Measurements from ENCODE around the gene DOCK4. TPM values are rescaled to one million over a fixed set of nuclear protein-coding genes. Genes with fewer than 3 reads are reported as not detected.

The DOCK4 gene
- total RNA-seq, 1 experiment from 2014 or later: 4.9 TPM

DNA sequence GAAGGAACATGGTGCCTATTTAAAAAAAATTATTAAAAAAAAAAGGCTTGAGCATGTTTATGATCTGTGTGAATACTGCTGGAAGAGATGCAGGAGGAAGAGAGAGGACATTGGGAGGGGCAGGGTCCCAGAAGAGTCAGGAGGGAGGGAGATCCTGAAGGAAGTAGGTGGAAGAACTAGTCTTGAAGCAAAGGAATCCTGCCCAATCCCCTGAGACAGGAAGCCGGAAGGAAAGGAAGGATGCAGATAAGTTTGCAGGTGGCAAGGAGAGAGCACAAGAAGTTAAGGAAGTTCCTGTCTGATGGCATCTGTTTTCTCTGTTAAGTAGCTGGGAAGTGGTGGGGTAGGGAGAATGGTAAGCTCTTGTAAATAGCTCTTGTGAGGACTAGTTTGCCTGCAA is 318.5 kb downstream of the DOCK4 start:
- Histone ChIP-seq H3K27ac (ENCODE audit: insufficient read length, low read depth, low read length) (no peak overlapping the region), H3K9me3 (ENCODE audit: control insufficient read depth, low read depth, low read length) (no peaks in the 10 kb centered on the region), H4K91ac (ENCODE audit: insufficient read length, low read depth, low read length) (no peak overlapping the region), H3K23me2 (ENCODE audit: insufficient read length, low read depth, low read length, poor library complexity, severe bottlenecking) (no peaks in the 10 kb centered on the region), H3K79me1 (ENCODE audit: insufficient read depth, low read depth, low read length, poor library complexity, severe bottlenecking) (no peaks in the 10 kb centered on the region), H2AK5ac (ENCODE audit: insufficient read length, low read length) (no peak overlapping the region), H4K20me1 (ENCODE audit: control insufficient read depth, insufficient read depth, insufficient read length) (no peaks in the 10 kb centered on the region), H3K14ac (ENCODE audit: insufficient read depth, low read length) (no peak overlapping the region), H4K8ac (replicated peaks; ENCODE audit: insufficient read length, low read depth, low read length) (no peak overlapping the region), H4K5ac (ENCODE audit: insufficient read length, low read depth, low read length) (no peak overlapping the region), H3K4me1 (ENCODE audit: insufficient read depth, low read length) (no peaks in the 10 kb centered on the region), H2BK5ac (ENCODE audit: insufficient read length, low read length) (no peak overlapping the region), H3K4me2 (ENCODE audit: insufficient read depth, insufficient read length, low read length) (no peak overlapping the region), H3K4ac (ENCODE audit: low read depth, low read length) (no peak overlapping the region), H3K18ac (ENCODE audit: insufficient read length, low read depth, low read length) (no peak overlapping the region), H3K56ac (ENCODE audit: insufficient read length, low read depth, low read length) (no peak overlapping the region), H2BK120ac (ENCODE audit: low read depth, low read length, poor library complexity, severe bottlenecking) (no peak overlapping the region), H2BK20ac (ENCODE audit: low read depth, low read length, poor library complexity, severe bottlenecking) (no peak overlapping the region), H3K79me2 (ENCODE audit: insufficient read depth, low read length) (no peaks in the 10 kb centered on the region), H3T11ph (ENCODE audit: low read length) (no peak overlapping the region), H2BK15ac (ENCODE audit: low read depth, low read length) (no peak overlapping the region), H3K23ac (ENCODE audit: insufficient read length, low read depth, low read length) (no peak overlapping the region), H3K27me3 (ENCODE audit: insufficient read depth, low read length) (peaks cover 2% of the 10 kb centered on the region; the same call in 1 of the 2 replicates), H2BK12ac (ENCODE audit: insufficient read length, low read depth, low read length) (no peak overlapping the region), H2AFZ (ENCODE audit: low read length) (no peak overlapping the region), H3K9ac (ENCODE audit: extremely low read depth, insufficient read length, low read length) (no peak overlapping the region)
- Mint-ChIP-seq H3K4me3 (no peak overlapping the region), H3K27me3 (ENCODE audit: low read depth) (no peaks in the 10 kb centered on the region), H3K27ac (no peak overlapping the region), H3K9me3 (no peaks in the 10 kb centered on the region), H3K36me3 (ENCODE audit: insufficient read depth in 1 of 3, low read depth in 3 of 3) (no peaks in the 10 kb centered on the region), H3K4me1 (no peaks in the 10 kb centered on the region)
- WGBS (ENCODE audit: extremely low coverage, insufficient read length, low lambda C conversion rate): no CpG with 5 or more reads among the region's 1 CpG
- DNase-seq: no peak
- TF ChIP-seq, protein P1, sequence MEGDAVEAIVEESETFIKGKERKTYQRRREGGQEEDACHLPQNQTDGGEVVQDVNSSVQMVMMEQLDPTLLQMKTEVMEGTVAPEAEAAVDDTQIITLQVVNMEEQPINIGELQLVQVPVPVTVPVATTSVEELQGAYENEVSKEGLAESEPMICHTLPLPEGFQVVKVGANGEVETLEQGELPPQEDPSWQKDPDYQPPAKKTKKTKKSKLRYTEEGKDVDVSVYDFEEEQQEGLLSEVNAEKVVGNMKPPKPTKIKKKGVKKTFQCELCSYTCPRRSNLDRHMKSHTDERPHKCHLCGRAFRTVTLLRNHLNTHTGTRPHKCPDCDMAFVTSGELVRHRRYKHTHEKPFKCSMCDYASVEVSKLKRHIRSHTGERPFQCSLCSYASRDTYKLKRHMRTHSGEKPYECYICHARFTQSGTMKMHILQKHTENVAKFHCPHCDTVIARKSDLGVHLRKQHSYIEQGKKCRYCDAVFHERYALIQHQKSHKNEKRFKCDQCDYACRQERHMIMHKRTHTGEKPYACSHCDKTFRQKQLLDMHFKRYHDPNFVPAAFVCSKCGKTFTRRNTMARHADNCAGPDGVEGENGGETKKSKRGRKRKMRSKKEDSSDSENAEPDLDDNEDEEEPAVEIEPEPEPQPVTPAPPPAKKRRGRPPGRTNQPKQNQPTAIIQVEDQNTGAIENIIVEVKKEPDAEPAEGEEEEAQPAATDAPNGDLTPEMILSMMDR (conservative IDR thresholded peaks at IDR 0.05): no peak
